K562 (cell line): ENCODE data around the gene HES6. TPM values are rescaled to one million over a fixed set of nuclear protein-coding genes. Genes with fewer than 3 reads are reported as not detected.
A peak's percentile ranks its signal among the peaks of the same experiment; 100 is the strongest.

Experiments
- CREB1 ChIP-seq, 2 experiments: sonication (generic) in 1 of 2; formaldehyde crosslinking in 1 of 2; IDR thresholded peaks; 2 replicates each; pipeline versions ENCODE4 v1.6.1 to v1.8.0; 2012 to 2022; ENCODE audit warnings: inconsistent platforms in 1 of 2, mild to moderate bottlenecking in 1 of 2, missing genetic modification reagents in 1 of 2, moderate library complexity in 1 of 2
- EP400 ChIP-seq: fragments of 450-650 bp; IDR thresholded peaks from 2 replicates; pipeline ENCODE4 v1.6.1; 2017; ENCODE audit warnings: antibody characterized with exemption, mild to moderate bottlenecking, moderate library complexity
- GABPA ChIP-seq: fragments of 200-800 bp; sonication (Bioruptor generic); conservative IDR thresholded peaks from 2 replicates; pipeline ENCODE4 v1.6.1; 2016; ENCODE audit warnings: low read depth, missing genetic modification characterization, missing compliant biosample characterization
- HNRNPH1 ChIP-seq: fragments of 200-400 bp; formaldehyde crosslinking; optimal IDR thresholded peaks from 2 replicates; pipeline ENCODE3; 2017; ENCODE audit warnings: low read depth, mild to moderate bottlenecking, low read length, moderate library complexity
- NRF1 ChIP-seq, 2 experiments: fragments of 450-650 bp; IDR thresholded peaks in 1 of 2; conservative IDR thresholded peaks in 1 of 2; 2 replicates each; pipeline ENCODE4 v1.6.1; 2014; ENCODE audit warnings: mild to moderate bottlenecking in 2 of 2
- PHF21A ChIP-seq: fragments of 450-650 bp; IDR thresholded peaks from 2 replicates; pipeline ENCODE4 v1.6.1; 2017; ENCODE audit warnings: low read depth, borderline replicate concordance
- RFX5 ChIP-seq: IDR thresholded peaks from 2 replicates; pipeline ENCODE4 v1.6.1; 2011; ENCODE audit warnings: low read depth, mild to moderate bottlenecking, improper control_type of control experiment, low read length
- TAF15 ChIP-seq: fragments of 200-400 bp; formaldehyde crosslinking; IDR thresholded peaks from 2 replicates; pipeline ENCODE4 v1.6.1; 2017; ENCODE audit warnings: mild to moderate bottlenecking, low read depth, low read length, moderate library complexity
- TBP ChIP-seq: optimal IDR thresholded peaks from 2 replicates; pipeline ENCODE3; 2011; ENCODE audit warnings: low read depth, low read length, improper control_type of control experiment
- U2AF1 ChIP-seq: fragments of 200-400 bp; formaldehyde crosslinking; optimal IDR thresholded peaks from 2 replicates; pipeline ENCODE3; 2017; ENCODE audit warnings: mild to moderate bottlenecking, low read depth, low read length, moderate library complexity
- polyA plus RNA-seq, 8 experiments: library from polyadenylated mRNA; depleted of rRNA in 4 of 8; stranded (reverse) in 5 of 8; unstranded in 3 of 8; fragments of >200 nt; fragmentation: Nextera tagmentation in 2 of 8; fragmentation: Illumina TruSeq in 1 of 8; extraction: Ambion mirVana in 2 of 8; extraction: Trizol in 1 of 8; gene quantifications; 2 replicates each; pipeline versions ENCODE4 v1.2.1 to v1.2.3, GENCODE V29; 2011 to 2014; ENCODE audit warnings: inconsistent platforms in 1 of 8, missing spikeins in 1 of 8
- total RNA-seq, 7 experiments: library from RNA; depleted of rRNA in 6 of 7; stranded (reverse); fragments of >200 nt in 6 of 7; fragmentation: Illumina TruSeq in 2 of 7; extraction: Trizol in 2 of 7; gene quantifications; 2 replicates each; pipeline versions ENCODE4 v1.2.1 to v1.2.3, GENCODE V29; 2011 to 2021; ENCODE audit warnings: low replicate concordance in 1 of 7
- TF ChIP-seq, protein P1 (sequence below): fragments of 250-450 bp; sonication (Bioruptor Pico); IDR thresholded peaks from 2 replicates; pipeline ENCODE4 v1.4.0; 2020
- TF ChIP-seq, protein P2 (sequence below): sonication (generic); formaldehyde crosslinking; IDR thresholded peaks from 2 replicates; pipeline ENCODE4 v1.9.0; 2022; ENCODE audit warnings: mild to moderate bottlenecking, missing genetic modification reagents
- TF ChIP-seq, protein P3 (sequence below): fragments of 250-450 bp; sonication (Bioruptor Pico); IDR thresholded peaks from 2 replicates; pipeline ENCODE4 v1.4.0; 2020; ENCODE audit warnings: mild to moderate bottlenecking
- TF ChIP-seq, protein P4 (sequence below): fragments of 450-650 bp; IDR thresholded peaks from 2 replicates; pipeline ENCODE4 v1.6.1; 2016
- TF ChIP-seq, protein P5 (sequence below), 2 experiments: fragments of 450-650 bp; conservative IDR thresholded peaks; 2 replicates each; pipeline ENCODE4 v1.6.1; 2017; ENCODE audit warnings: mild to moderate bottlenecking in 2 of 2, moderate library complexity in 2 of 2

The HES6 gene
- total and polyA plus RNA-seq, 9 of the 15 experiments (the other 6 are each of a cell fraction or from before 2014, with no cell fraction given) = 6.2 to 133 (median 29.2) TPM

DNA sequence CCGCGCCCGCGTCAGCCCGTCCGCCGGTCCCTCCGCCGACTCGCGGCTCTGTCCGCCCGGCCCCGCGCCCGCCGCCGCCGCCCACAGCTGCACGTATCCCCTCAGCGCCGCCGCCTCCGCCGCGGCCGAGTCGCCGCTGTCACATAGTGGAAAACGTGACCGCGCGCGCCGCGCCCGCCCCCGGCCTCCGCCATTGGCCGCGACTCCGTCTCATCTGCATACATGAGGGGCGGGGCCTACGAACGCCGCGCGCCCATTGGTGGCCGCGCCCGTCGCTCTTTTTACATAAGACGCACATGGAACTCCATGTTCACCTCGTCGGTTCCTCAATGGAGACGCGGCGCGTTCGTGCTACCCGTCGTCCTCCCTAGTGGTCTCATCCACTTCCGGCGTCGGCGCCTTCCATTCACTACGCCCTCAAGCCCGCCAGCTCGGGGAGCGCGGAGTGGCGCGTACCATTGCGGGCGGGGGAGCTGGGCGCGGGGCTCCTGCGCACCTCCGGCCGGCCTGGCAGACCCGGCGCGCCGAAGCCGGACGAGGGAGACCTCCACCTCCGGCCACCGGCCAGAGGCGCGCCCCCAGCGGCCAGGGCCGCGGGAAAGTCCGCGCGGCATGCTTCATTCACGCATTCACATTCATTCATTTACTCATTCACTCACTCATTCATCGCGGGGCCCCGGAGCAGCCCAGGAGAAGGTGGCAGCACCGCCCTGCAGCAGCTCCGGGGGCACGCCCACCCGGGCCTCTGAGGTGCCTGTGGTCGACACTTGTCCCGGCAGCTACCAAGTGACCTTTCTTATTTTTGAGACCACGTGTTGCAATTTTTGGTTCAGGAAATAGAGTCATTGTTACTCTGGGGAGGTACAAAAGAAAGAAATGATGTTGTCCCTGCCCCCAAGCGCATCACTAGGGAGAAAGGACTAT is 49.1 kb upstream of the HES6 start (continued):
- TF ChIP-seq, protein P1, sequence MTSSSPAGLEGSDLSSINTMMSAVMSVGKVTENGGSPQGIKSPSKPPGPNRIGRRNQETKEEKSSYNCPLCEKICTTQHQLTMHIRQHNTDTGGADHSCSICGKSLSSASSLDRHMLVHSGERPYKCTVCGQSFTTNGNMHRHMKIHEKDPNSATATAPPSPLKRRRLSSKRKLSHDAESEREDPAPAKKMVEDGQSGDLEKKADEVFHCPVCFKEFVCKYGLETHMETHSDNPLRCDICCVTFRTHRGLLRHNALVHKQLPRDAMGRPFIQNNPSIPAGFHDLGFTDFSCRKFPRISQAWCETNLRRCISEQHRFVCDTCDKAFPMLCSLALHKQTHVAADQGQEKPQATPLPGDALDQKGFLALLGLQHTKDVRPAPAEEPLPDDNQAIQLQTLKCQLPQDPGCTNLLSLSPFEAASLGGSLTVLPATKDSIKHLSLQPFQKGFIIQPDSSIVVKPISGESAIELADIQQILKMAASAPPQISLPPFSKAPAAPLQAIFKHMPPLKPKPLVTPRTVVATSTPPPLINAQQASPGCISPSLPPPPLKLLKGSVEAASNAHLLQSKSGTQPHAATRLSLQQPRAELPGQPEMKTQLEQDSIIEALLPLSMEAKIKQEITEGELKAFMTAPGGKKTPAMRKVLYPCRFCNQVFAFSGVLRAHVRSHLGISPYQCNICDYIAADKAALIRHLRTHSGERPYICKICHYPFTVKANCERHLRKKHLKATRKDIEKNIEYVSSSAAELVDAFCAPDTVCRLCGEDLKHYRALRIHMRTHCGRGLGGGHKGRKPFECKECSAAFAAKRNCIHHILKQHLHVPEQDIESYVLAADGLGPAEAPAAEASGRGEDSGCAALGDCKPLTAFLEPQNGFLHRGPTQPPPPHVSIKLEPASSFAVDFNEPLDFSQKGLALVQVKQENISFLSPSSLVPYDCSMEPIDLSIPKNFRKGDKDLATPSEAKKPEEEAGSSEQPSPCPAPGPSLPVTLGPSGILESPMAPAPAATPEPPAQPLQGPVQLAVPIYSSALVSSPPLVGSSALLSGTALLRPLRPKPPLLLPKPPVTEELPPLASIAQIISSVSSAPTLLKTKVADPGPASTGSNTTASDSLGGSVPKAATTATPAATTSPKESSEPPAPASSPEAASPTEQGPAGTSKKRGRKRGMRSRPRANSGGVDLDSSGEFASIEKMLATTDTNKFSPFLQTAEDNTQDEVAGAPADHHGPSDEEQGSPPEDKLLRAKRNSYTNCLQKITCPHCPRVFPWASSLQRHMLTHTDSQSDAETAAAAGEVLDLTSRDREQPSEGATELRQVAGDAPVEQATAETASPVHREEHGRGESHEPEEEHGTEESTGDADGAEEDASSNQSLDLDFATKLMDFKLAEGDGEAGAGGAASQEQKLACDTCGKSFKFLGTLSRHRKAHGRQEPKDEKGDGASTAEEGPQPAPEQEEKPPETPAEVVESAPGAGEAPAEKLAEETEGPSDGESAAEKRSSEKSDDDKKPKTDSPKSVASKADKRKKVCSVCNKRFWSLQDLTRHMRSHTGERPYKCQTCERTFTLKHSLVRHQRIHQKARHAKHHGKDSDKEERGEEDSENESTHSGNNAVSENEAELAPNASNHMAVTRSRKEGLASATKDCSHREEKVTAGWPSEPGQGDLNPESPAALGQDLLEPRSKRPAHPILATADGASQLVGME (CRISPR knock-in tag) = 0 out of 2 replicates have a peak, but pooled peaks have one; percentile 38
- TF ChIP-seq RFX5 = no peak
- TF ChIP-seq, protein P2, sequence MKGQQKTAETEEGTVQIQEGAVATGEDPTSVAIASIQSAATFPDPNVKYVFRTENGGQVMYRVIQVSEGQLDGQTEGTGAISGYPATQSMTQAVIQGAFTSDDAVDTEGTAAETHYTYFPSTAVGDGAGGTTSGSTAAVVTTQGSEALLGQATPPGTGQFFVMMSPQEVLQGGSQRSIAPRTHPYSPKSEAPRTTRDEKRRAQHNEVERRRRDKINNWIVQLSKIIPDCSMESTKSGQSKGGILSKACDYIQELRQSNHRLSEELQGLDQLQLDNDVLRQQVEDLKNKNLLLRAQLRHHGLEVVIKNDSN (CRISPR knock-in tag) = peak; percentile 13; the same call in 1 of the 2 replicates
- TF ChIP-seq, protein P3, sequence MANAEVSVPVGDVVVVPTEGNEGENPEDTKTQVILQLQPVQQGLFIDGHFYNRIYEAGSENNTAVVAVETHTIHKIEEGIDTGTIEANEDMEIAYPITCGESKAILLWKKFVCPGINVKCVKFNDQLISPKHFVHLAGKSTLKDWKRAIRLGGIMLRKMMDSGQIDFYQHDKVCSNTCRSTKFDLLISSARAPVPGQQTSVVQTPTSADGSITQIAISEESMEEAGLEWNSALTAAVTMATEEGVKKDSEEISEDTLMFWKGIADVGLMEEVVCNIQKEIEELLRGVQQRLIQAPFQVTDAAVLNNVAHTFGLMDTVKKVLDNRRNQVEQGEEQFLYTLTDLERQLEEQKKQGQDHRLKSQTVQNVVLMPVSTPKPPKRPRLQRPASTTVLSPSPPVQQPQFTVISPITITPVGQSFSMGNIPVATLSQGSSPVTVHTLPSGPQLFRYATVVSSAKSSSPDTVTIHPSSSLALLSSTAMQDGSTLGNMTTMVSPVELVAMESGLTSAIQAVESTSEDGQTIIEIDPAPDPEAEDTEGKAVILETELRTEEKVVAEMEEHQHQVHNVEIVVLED (CRISPR knock-in tag) = peak; percentile 44; the same call in 1 of the 2 replicates
- TF ChIP-seq NRF1 (conservative IDR thresholded peaks at IDR 0.05 in 1 of 2, IDR thresholded peaks at IDR 0.05 in 1 of 2) = peak; percentile 81 to 84
- TF ChIP-seq GABPA (tag) = peak; percentile 84
- TF ChIP-seq U2AF1 = peak; percentile 35
- peak; percentile 72 for TF ChIP-seq CREB1 (IDR thresholded peaks at IDR 0.05)
- TF ChIP-seq CREB1 (CRISPR knock-in tag; IDR thresholded peaks at IDR 0.05) = peak; percentile 82
- no peak for TF ChIP-seq HNRNPH1
- TF ChIP-seq TBP = peak; percentile 67
- TF ChIP-seq, protein P4, sequence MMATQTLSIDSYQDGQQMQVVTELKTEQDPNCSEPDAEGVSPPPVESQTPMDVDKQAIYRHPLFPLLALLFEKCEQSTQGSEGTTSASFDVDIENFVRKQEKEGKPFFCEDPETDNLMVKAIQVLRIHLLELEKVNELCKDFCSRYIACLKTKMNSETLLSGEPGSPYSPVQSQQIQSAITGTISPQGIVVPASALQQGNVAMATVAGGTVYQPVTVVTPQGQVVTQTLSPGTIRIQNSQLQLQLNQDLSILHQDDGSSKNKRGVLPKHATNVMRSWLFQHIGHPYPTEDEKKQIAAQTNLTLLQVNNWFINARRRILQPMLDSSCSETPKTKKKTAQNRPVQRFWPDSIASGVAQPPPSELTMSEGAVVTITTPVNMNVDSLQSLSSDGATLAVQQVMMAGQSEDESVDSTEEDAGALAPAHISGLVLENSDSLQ = peak; percentile 99
- TF ChIP-seq PHF21A = no peak
- TF ChIP-seq, protein P5, sequence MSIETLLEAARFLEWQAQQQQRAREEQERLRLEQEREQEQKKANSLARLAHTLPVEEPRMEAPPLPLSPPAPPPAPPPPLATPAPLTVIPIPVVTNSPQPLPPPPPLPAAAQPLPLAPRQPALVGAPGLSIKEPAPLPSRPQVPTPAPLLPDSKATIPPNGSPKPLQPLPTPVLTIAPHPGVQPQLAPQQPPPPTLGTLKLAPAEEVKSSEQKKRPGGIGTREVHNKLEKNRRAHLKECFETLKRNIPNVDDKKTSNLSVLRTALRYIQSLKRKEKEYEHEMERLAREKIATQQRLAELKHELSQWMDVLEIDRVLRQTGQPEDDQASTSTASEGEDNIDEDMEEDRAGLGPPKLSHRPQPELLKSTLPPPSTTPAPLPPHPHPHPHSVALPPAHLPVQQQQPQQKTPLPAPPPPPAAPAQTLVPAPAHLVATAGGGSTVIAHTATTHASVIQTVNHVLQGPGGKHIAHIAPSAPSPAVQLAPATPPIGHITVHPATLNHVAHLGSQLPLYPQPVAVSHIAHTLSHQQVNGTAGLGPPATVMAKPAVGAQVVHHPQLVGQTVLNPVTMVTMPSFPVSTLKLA (conservative IDR thresholded peaks at IDR 0.05) = peak; percentile 100
- peak; percentile 90 for TF ChIP-seq EP400
- no peak for TF ChIP-seq TAF15
